HG02884 (cell line): Measurements from ENCODE around the gene HPSE2.
"Not testable (repeated sequence)": the region's sequence is repeated elsewhere in the genome, so short reads cannot be mapped to it uniquely, and the experiment has no call there.

Source experiments
- ATAC-seq: cut with Tn5 transposase; IDR thresholded peaks from one replicate; pipeline ENCODE4 v1.9.1; 2021; ENCODE audit warnings: mild to moderate bottlenecking, moderate library complexity; ENCODE audit not compliant: unreplicated experiment

HPSE2 gene

GRCh38 chr10:99170116-99170675, 65.5 kb downstream of the HPSE2 start:
- no peak for ATAC-seq

GRCh38 chr10:99161165-99161564, 74.5 kb downstream of the HPSE2 start:
- ATAC-seq = no peak

DNA sequence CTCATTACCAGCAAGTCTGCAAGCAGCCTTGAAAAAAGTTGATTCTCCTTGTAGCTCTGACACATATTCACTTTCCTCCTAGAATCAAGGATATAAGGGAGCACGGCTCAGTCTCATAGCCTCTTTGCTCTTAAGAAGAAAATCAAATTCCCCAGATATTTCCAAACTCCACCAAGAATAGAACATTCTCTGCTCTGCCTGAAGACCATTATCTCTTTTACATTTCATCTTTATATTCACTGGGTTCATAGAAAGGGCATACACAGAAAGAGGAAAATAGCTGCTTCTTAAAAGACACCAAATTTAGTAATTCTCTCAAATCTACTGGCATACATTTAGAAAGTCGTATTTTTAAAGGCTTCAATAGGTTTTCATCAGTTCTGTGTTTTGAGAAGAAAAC, 92.0 kb downstream of the HPSE2 start:
- no peak for ATAC-seq

GRCh38 chr10:99143011-99143410, 92.6 kb downstream of the HPSE2 start:
- ATAC-seq = no peak

DNA sequence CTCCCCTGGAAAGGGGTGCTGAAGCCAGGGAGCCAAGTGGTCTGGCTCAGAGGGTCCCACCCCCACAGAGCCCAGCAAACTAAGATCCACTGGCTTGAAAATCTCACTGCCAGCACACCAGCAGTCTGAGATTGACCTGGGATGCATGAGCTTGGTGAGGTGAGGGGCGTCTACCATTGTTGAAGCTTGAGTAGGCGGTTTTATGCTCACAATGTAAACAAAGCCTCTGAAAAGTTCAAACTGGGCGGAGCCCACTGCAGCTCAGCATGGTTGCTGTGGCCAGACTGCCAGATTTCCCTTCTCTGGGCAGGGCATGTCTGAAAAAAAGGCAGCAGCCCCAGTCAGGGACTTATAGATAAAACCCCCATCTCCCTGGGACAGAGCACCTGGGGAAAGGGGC, 102.8 kb downstream of the HPSE2 start:
- not testable (repeated sequence) for ATAC-seq

DNA sequence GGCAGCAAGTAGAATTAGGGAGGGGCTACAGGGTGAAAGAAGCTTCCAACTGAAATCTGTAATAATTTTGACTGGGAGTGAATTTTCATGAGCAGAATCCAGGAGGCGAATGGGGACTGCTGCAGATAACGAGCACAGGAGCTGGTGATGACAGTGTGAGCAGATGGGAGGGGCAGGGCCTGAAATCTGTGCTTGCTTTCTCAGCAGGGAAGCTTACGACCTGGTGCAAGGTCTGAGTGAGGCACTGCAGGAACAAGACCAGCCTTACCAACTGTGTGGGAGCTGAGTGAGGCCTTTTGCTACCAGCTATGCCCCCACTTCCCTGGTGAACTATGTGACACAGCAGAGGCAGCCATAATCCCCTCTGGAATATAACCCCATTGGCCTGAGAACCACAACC, 109.8 kb downstream of the HPSE2 start:
- no peak for ATAC-seq

DNA sequence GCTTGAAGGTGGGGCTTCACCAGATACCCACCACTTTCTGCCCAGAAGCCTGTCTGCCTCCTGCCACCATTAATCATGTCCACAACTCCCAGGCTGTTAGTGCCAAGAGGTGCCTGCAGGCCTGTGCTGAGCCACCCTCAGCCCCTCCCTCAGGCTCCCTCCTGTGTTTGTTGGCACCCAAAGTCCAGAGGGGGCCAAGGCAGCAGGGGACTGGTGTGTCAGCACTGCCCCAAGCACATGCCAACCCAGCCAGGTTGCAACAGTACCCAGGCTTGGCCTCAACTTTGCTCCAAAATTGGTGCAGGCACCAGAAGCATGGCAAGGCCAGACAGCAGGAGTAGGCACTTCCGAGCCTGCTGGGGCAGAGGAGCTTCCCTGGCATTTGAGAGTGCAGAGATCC, 111.3 kb downstream of the HPSE2 start:
- ATAC-seq = no peak

DNA sequence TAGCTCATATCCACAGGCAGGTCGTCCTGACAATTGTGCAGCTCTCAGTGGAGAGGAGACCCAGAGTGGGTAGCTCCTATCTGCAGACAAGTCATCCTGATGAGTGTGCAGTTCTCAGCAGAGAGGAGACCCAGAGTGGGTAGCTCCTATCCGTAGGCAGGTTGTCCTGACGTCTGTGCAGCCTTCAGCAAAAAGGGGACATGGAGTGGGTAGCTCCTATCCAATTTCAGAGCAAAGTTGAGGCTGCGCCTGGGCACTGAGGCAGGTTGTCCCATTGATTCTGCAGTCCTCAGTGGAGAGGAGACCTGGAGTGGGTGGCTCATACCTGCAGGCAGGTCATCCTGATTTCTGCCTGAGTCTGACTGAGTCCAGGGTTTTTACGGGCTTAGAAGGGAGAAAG, 111.8 kb downstream of the HPSE2 start:
- no peak for ATAC-seq

GRCh38 chr10:99123336-99123735, 112.3 kb downstream of the HPSE2 start:
- ATAC-seq = no peak

DNA sequence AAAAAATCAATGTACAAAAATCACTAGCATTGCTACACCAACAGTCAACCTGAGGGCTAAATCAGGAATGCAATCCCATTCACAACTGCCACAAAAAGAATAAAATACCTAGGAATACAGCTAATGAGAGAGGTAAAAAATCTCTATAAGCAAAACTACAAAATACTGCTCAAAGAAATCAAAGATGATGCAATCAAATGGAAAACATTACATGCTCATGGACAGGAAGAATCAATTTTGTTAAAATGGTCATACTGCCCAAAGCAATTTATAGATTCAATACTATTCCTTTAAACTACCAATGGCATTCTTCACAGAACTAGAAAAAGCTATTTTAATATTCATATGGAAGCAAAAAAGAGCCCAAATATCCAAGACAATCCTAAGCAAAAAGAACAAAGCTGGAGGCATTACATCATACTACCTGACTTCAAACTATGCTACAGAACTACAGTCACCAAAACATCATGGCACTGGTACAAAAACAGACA, 116.3 kb downstream of the HPSE2 start:
- no peak for ATAC-seq

DNA sequence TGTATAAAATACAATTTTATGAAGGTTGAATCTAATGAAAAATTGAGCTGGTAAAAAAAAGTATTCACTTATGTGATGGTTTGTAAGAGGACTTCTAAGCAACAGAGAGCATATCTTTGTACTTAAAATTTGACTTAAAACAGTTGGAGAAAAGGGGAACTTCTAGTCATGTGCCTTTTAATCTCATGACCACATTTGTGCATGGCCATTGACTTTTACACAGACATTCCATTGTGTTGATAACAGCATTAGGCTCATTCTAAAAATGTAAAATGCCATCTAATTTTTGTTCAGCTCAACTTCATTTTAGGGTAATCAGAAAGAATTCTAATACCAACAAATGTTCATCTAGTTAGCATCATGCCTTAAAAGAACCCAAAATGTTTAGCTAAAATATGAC, 119.9 kb downstream of the HPSE2 start:
- ATAC-seq = no peak

DNA sequence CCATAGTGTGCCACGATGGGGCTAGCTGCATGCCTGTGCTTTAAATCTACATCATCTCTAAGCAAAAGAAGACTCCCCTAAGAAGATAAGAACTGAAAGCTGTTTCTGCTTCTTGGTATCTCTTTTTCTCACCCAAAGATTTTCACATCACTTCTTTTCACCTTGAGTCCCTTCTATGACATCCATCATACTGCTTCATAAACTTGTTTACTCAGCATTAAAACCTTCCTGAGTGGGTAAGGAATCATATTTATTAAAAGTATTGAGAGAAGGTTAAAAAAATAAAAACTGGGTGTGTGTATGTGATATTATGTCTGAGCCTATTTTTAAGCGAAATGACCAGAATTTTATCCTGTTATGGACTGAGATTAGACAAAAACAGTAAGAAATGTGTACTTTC, 150.3 kb downstream of the HPSE2 start:
- no peak for ATAC-seq

- no peak for ATAC-seq
Observed at GRCh38 chr10:99084161-99084560, 151.5 kb downstream of the HPSE2 start.

- no peak for ATAC-seq
Observed at GRCh38 chr10:99080275-99080945, 155.2 kb downstream of the HPSE2 start.

DNA sequence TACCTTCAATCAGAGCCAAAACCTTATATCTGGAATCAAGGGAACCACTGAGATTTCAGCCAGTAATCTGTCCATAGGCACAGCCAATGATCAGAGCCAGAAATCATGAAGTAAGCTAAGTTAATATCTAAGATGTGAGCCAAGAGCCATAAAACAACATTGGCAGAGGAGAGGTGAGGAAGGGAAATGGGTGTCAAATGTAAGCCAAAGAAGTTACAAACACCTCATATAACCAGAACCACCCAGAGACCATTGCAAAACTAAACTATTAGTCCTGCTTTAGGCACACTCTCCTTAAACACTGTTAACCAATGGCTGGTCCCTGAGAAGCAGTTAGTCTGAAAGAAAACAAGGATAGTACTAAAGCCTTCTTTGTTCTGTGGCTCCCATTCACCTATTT, 173.1 kb downstream of the HPSE2 start:
- ATAC-seq = no peak

DNA sequence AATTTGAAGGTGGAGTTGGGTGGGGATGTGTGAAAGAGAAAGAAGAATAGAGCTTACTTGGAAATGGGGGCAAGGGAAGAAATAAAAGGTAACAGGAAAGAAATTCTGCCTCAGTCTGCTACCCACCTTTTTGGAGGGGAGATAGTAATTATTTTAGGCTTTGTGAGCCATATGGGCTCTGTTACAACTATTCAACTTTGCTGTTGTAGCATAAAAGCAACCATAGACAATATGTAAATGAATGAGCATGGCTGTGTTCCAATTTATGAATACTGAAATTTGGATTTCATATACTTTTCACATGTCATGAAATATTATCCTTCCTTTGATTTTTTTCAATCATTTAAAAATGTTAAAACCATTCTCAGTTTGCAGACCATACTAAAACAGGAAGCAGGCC, 176.9 kb downstream of the HPSE2 start:
- no peak for ATAC-seq

DNA sequence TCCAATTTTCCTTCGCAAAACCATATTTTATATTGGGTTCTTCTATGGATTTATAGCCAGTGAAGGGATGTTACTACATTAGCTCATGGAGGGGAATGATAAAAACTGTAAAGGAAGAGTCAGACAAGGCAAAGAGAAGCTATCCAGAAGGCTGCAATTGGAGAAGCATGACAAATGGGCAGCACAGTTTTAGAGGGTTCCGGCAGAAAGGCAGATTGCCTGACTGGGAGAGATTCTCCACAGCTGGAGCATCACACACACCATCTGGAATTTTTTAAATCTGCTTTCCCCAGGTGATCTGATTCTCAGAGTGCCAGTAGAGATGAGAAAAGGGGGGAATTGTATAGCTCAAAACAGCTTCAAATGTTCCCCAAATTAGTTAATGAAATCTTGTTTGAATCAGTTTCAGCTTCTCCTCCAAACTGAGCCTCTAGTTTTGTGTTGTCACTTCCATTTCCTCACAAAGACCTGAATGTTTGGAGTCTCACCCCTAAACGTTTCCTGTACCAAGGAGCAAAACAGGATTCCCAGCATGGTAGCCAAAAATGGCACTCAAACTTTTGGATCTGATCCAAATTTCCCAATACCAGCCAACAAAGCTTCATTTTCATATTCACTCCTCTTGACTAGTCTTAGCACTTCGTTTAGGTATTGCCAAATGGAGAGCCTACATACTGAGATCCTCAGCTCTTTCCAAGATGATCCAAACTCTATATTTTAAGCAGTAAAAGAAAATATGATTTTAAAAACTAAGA, 177.5 kb downstream of the HPSE2 start:
- ATAC-seq = no peak

DNA sequence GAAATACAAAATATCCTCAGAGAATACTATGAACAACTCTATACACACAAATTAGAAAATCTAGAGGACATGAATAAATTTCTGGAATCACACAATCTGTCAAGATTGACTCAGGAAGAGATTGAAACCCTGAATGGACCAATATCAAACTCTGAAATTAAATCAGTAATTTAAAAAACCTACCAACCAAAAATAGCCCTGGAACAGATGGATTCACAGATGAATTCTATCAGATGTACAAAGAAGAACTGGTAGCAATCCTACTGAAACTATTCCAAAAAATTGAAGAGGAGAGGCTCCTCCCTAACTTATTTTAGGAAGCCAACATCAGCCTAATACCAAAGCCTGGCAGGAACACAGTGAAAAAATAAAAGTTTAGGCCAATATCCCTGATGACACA, 190.0 kb downstream of the HPSE2 start:
- ATAC-seq = no peak

DNA sequence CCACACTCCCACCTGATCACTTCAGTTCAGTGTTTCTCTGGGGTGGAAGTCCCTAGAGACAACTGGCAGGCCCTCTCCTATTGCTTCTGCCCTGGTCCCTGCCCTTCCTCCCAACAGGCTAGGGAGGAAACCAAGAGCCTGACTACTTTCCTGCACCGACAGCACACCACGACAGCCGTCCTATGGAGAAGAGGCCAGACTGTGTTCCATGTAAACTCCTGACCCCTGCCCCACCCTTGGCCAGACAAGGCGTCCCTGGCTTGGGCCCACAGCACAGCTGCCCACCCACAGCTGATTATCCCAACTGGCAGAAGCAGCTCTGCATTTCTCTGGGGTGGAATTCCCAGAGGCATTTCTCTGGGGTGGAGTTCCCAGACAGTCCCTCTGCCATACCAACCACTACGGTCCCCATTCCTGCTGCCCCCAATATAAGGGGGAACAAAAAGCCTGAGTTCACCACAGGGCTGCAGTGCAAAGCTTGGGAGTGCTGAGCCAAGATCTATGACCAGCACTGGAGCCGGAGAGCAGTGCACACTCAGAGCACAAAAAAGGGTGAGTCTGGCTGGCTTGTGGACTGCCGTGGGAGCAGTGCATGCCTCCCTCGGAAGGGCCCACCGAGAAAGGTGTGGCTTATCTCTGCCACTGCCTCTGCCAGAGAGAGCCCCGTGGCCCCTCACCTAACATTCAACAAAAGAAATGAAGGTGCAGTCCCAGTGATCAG, 193.4 kb downstream of the HPSE2 start:
- no peak for ATAC-seq

DNA sequence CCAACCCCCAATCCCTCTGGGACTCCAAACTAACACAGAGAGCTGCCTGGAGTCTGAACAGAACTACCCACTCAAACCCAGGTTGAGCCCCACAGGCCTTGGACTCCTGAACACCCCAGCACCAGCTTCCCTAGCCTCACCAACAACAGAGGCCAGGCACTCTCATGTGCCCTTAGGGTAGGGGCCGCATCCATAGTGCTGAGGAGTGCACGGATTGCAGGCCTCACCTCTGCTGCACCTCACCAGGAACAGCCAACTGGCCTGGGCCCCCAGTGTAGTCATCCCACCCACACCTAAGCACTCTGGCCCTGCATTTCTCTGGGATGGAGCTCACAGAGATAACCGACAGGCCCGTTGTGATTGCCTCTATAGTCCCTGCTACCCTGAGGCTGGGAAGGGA, 194.2 kb downstream of the HPSE2 start:
- ATAC-seq = no peak

DNA sequence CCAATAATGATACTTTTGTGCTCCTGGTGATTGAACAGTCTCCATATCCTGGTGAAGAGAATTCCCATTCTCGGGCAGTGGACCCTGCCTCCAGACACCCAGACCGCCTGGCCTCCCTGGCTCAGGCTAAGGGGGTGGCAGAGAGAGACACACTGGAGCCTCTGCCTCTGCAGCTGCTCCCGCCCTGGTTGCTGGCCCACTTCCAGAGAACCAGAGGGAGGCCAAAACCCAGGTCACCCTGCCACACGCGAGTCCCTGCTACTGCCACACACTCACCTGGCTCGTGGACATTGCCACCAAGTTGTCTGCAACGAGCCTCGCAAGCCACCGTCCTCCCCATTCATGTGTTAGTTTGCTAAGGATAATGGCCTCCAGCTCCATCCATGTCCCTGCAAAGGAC, 221.8 kb downstream of the HPSE2 start:
- ATAC-seq = no peak

- no peak for ATAC-seq
Observed at GRCh38 chr10:99010286-99010685, 225.4 kb downstream of the HPSE2 start.
